Measurements from ENCODE around the gene RNPEPL1.

The RNPEPL1 gene

DNA sequence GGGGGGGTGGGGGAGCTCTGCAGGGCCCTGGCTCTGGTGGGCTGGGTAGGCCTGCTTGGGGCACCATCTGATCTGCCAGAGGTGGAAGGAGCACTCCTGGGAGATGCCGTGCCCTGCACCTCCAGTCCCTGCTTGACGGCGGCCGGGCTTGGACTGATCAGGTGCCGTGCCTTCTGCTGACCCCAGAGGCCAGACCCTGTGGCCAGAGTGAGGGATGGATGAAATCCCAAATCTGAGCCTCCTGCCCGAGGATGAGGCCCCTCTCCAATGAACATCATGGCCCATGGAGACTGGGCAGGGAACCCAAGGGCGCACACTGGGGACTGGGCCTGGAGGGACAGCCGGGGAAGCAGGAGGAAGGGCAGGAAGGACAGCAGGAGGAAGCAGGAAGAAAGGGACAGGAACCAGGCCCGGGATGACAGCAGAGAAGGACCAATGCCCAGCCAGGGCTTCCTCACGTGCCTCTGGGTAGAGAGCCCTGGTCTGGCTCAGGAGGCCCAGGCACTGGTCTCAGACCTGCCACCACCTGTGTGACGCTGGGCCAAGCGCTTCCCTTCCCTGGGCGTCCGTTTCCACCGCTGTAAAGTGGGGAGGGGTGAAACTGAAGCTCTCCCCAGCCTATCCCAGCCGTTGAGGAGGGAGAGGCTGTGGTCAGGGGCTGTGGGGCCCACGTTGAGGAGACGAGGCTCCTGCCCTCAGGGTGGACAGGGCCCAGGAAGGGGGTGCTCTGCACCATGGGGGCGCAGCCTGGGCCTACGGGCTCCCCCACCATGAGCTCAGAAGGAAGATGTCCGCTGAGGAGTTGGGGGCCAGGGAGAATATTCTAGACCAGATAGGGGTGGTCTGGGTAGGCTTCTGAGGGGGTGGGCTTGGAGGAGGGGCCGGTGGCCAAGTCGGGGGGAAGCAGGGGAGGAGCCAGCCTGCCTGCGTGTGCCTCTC is 56.0 kb downstream of the RNPEPL1 start:
- H3K36me3 Mint-ChIP-seq: no peaks in the 10 kb centered on the region
- no peak overlapping the region for H3K4me3 Mint-ChIP-seq
- peaks cover 65% of the 10 kb centered on the region for H3K4me1 Mint-ChIP-seq

DNA sequence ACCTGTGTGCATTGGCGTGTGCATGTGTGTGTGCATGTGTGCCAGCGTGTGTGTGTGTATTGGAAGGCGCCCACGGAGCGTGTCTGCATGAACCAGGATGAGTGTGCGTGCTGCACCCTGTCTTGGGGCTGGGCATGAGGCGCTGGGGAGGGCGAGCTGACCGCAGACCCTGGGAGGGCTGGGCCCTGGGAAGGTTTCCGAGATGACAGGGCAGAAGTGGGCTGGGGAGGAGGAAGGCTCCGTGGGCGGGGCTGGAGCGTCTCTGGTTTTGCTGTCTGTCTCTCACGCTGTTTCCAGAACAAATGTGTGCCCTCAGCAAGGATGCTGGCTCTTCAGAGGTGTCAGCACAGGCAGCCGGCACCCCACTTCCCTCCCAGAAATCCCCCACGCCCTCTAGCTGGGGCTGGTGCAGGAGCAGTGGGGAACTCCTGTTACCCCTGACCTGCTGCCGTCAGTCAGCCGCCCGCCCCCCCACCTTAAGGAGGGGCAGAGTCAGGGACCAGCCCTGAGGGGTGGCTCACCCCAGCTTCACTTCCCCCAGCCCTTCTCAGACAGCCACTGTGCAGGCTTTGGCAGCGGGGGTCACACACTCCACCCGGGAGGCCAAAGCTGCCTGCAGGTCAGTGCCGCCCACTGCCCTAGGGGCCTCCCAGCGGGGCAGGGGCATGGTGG is 56.8 kb downstream of the RNPEPL1 start, which contains the start of gene GPR35:
Gene GPR35, plus strand, starts transcription at position 531 of the 672 bp plus-strand sequence. CDS start 4,473 bp downstream, outside the sequence.
- Mint-ChIP-seq H3K4me1 (peaks cover 61% of the 10 kb centered on the region), H3K9me3 (no peaks in the 10 kb centered on the region), H3K36me3 (no peaks in the 10 kb centered on the region), H3K27me3 (peaks cover 6% of the 10 kb centered on the region), H3K27ac (peak within 1 kb of the TSS; percentile 87), H3K4me3 (peak within 1 kb of the TSS; percentile 34)
- CTCF ChIA-PET: interaction anchor here (1.3 kb wide), 1 partner anchor 9 kb away, joined by 4 read pairs; no protein-coding TSS in a partner anchor
- peak; percentile 81 for DNase-seq

More for the DNA sequence above, 56.0 kb downstream of the RNPEPL1 start:
- H3K9me3 Mint-ChIP-seq: no peaks in the 10 kb centered on the region
- CTCF ChIA-PET: interaction anchor here (1.3 to 1.7 kb wide), 2 partner anchors 8 to 58 kb away, joined by 4 read pairs; no protein-coding TSS in a partner anchor
- H3K27ac Mint-ChIP-seq: peak overlapping the region; percentile 87
- peak; percentile 21 for DNase-seq
- peaks cover 11% of the 10 kb centered on the region for H3K27me3 Mint-ChIP-seq

DNA sequence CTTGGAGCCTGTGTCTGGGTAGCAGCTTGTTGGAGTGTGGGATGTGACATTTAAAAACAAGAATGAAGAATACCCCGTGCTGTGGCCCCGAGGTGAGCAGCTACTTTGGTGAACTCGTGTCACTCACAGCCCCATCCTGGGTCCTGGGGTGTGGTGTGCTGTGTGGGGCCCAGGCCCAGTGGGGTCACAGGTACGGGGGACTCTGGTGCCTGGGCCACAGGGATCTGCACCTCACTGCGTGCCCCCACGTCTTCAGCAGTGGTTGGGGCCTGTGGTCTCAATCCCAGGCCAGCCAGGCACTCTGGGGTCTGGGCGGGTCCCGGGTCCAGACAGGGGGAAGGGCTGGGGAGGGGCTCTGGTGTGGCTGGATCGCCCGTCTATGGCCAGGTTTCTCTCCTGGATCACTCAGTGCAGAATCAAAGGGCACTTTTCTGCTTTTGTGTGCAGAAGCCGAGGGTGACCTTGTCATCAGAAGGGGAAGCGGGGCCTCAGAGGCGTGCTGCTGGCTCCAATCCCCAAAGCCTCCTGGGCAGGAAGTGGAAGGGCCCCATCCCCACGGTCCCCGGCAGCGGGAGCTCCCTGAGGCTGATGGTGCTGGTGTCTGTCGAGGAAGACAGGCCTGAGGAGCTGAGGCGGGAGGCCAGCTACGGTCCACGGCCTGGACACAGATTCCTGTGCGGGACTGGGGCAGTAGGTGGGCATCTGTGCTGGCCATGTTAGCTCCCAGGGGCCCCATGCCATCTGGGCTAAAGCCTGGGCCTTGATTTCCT is 58.4 kb downstream of the RNPEPL1 start:
- no peaks in the 10 kb centered on the region for H3K36me3 Mint-ChIP-seq
- H3K27me3 Mint-ChIP-seq: peaks cover 6% of the 10 kb centered on the region
- peak; percentile 46 for DNase-seq
- H3K9me3 Mint-ChIP-seq: no peaks in the 10 kb centered on the region
- peaks cover 49% of the 10 kb centered on the region for H3K4me1 Mint-ChIP-seq
- H3K4me3 Mint-ChIP-seq: no peak overlapping the region
- CTCF ChIA-PET: interaction anchor here (0.6 kb wide), 1 partner anchor 40 kb away, joined by 3 read pairs; no protein-coding TSS in a partner anchor
- peak overlapping the region; percentile 65 for H3K27ac Mint-ChIP-seq

DNA sequence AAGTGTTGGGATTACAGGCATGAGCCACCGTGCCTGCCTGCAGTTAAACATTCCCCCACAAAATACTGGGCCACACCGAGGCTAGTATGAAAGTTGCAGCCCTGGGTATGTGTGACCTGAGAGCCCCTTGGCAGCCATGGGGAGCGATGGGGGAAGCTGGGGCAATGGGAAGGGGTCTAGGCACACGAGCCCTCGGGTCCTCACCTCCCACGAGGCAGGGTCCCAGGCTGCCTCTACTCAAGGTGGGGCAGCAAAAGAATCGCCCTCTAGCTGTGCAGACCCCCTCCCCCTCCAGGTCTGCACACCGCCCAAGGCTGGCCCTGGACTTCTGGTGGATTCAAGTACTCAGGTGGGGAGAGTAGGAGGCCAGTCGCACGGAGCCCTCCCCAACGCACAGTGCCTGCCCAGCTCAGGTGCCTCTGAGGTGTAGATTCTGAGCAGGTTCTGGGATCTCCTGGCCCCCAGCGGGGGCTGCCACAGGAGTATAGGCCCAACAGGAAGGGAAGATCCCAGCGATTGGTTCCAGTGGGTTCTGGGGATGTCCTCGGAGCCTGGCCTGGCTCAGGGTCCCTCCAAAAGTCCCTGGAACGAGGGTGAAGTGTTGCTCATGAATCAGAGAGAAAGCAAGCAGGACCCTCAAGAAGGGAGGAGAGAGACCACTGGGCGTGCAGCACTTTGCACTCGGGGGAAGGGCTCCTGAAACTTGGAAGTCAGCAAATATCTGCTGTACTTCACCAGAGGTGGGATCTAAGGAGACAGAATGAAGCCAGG is 59.6 kb downstream of the RNPEPL1 start:
- Mint-ChIP-seq H3K4me3 (no peak overlapping the region), H3K36me3 (no peaks in the 10 kb centered on the region), H3K27me3 (peaks cover 6% of the 10 kb centered on the region), H3K27ac (no peak overlapping the region), H3K4me1 (peaks cover 38% of the 10 kb centered on the region), H3K9me3 (peaks cover 5% of the 10 kb centered on the region)
- peak; percentile 7 for DNase-seq
- CTCF ChIA-PET: interaction anchor here (0.7 kb wide), 1 partner anchor 114 kb away, joined by 3 read pairs; no protein-coding TSS in a partner anchor

DNA sequence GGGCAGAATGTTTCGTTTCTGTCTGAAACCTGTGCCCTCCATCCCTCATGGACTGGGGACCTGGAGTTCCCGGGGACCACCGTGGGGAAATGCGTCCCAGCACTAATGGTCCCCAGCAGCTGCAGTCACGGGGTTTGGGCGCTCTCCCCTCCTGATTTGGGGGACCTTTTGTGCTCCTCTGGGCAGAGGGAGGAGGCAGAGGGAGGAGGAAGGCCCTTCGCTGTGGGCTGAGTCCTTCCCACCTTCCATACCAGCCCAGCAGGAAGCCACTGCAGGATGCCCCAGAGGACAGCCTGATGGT is 60.2 kb downstream of the RNPEPL1 start:
- DNase-seq: peak; percentile 19
- CTCF ChIA-PET: no interaction called here
- H3K27me3 Mint-ChIP-seq: peaks cover 6% of the 10 kb centered on the region
- H3K27ac Mint-ChIP-seq: no peak overlapping the region
- H3K36me3 Mint-ChIP-seq: no peaks in the 10 kb centered on the region
- no peak overlapping the region for H3K4me3 Mint-ChIP-seq
- H3K9me3 Mint-ChIP-seq: peaks cover 10% of the 10 kb centered on the region
- peaks cover 33% of the 10 kb centered on the region for H3K4me1 Mint-ChIP-seq

DNA sequence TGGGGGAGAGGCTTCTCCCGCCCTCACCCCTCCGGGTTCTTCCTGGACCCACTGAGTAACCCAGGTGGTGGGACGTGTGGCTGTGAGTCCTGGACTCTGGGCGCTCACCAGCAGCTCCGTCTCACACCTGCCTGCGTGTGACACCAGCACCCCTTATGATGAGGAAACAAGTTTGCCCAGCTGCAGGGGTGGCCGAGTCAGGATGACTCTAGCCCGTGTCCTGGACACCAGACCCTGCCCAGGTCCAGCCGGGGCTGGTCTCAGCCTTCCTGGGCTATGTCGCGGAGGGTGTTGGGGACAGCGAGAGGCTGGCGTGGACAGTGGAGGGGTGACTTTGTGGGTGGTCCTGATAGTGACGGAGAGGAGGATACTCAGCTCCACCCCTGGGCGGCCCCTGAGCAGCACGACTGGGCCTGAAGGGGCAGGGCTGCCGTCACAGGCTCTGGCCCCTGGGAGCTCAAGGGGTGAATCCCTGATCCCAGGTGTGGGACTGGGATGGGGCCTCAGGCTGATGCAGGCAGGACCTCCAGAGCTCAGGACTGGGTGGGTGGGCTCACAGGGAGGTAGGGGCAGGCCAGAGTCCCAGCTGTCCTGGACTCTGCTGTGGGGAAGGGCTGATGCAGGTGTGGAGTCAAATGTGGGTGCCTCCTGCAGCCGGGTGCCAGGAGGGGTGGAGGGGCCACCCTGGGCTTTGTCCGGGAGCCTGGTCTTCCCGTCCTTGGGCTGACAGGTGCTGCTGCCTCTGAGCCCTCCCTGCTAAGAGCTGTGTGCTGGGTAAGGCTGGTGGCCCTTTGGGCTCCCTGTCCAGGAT is 60.7 kb downstream of the RNPEPL1 start:
- H3K36me3 Mint-ChIP-seq: no peaks in the 10 kb centered on the region
- no peak overlapping the region for H3K4me3 Mint-ChIP-seq
- CTCF ChIA-PET: interaction anchor here (1.0 kb wide), 1 partner anchor 63 kb away, joined by 3 read pairs; no protein-coding TSS in a partner anchor
- no peak overlapping the region for H3K27ac Mint-ChIP-seq
- DNase-seq: peak; percentile 17
- peaks cover 14% of the 10 kb centered on the region for H3K9me3 Mint-ChIP-seq
- peaks cover 29% of the 10 kb centered on the region for H3K4me1 Mint-ChIP-seq
- peaks cover 6% of the 10 kb centered on the region for H3K27me3 Mint-ChIP-seq

DNA sequence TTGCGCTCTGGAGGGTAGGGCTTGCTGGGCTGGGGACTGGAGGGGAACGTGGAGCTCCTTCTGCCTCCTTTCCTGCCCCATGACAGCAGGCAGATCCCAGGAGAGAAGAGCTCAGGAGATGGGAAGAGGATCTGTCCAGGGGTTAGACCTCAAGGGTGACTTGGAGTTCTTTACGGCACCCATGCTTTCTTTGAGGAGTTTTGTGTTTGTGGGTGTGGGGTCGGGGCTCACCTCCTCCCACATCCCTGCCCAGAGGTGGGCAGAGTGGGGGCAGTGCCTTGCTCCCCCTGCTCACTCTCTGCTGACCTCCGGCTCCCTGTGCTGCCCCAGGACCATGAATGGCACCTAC is 61.3 kb downstream of the RNPEPL1 start:
- H3K9me3 Mint-ChIP-seq: peaks cover 18% of the 10 kb centered on the region
- H3K4me3 Mint-ChIP-seq: no peak overlapping the region
- H3K36me3 Mint-ChIP-seq: no peaks in the 10 kb centered on the region
- no peak overlapping the region for H3K27ac Mint-ChIP-seq
- peaks cover 6% of the 10 kb centered on the region for H3K27me3 Mint-ChIP-seq
- CTCF ChIA-PET: interaction anchor here (1.0 kb wide), 1 partner anchor 64 kb away, joined by 3 read pairs; no protein-coding TSS in a partner anchor
- H3K4me1 Mint-ChIP-seq: peaks cover 23% of the 10 kb centered on the region
- DNase-seq: no peak

DNA sequence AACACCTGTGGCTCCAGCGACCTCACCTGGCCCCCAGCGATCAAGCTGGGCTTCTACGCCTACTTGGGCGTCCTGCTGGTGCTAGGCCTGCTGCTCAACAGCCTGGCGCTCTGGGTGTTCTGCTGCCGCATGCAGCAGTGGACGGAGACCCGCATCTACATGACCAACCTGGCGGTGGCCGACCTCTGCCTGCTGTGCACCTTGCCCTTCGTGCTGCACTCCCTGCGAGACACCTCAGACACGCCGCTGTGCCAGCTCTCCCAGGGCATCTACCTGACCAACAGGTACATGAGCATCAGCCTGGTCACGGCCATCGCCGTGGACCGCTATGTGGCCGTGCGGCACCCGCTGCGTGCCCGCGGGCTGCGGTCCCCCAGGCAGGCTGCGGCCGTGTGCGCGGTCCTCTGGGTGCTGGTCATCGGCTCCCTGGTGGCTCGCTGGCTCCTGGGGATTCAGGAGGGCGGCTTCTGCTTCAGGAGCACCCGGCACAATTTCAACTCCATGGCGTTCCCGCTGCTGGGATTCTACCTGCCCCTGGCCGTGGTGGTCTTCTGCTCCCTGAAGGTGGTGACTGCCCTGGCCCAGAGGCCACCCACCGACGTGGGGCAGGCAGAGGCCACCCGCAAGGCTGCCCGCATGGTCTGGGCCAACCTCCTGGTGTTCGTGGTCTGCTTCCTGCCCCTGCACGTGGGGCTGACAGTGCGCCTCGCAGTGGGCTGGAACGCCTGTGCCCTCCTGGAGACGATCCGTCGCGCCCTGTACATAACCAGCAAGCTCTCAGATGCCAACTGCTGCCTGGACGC is 61.9 kb downstream of the RNPEPL1 start:
- peak; percentile 17 for DNase-seq
- peaks cover 18% of the 10 kb centered on the region for H3K4me1 Mint-ChIP-seq
- peaks cover 2% of the 10 kb centered on the region for H3K27me3 Mint-ChIP-seq
- CTCF ChIA-PET: interaction anchor here (0.7 to 1.0 kb wide), 2 partner anchors 58 to 65 kb away, joined by 3 read pairs; no protein-coding TSS in a partner anchor
- H3K27ac Mint-ChIP-seq: no peak overlapping the region
- H3K36me3 Mint-ChIP-seq: no peaks in the 10 kb centered on the region
- H3K9me3 Mint-ChIP-seq: peaks cover 21% of the 10 kb centered on the region
- no peak overlapping the region for H3K4me3 Mint-ChIP-seq
